HG03064 (cell line): ENCODE results near the gene BABAM2.
"Not testable (repeated sequence)": the region's sequence is repeated elsewhere in the genome, so short reads cannot be mapped to it uniquely, and the experiment has no call there.

Experiments
- ATAC-seq: cut with Tn5 transposase; IDR thresholded peaks from one replicate; pipeline ENCODE4 v1.9.1; 2021; ENCODE audit warnings: low read depth; ENCODE audit not compliant: unreplicated experiment

Gene BABAM2

GRCh38 chr2:27968045-27968444 lies 77.5 kb downstream of the BABAM2 start:
- ATAC-seq: not testable (repeated sequence)

- not testable (repeated sequence) for ATAC-seq
Observed at GRCh38 chr2:27968957-27969356, 78.4 kb downstream of the BABAM2 start.

GRCh38 chr2:27972311-27972710 lies 81.8 kb downstream of the BABAM2 start:
- no peak for ATAC-seq

GRCh38 chr2:27973592-27973991 lies 83.1 kb downstream of the BABAM2 start:
- no peak for ATAC-seq

- no peak for ATAC-seq
Observed at GRCh38 chr2:27976308-27976707, 85.8 kb downstream of the BABAM2 start.

- no peak for ATAC-seq
Observed at GRCh38 chr2:27977731-27978312, 87.3 kb downstream of the BABAM2 start.

GRCh38 chr2:27978761-27979160 lies 88.2 kb downstream of the BABAM2 start:
- not testable (repeated sequence) for ATAC-seq

GRCh38 chr2:27980242-27980641 lies 89.7 kb downstream of the BABAM2 start:
- ATAC-seq: no peak

- no peak for ATAC-seq
Observed at GRCh38 chr2:27984153-27984552, 93.6 kb downstream of the BABAM2 start.

- ATAC-seq: no peak
Observed at GRCh38 chr2:27988306-27988705, 97.8 kb downstream of the BABAM2 start.

GRCh38 chr2:27988718-27989117 lies 98.2 kb downstream of the BABAM2 start:
- ATAC-seq: no peak

- ATAC-seq: no peak
Observed at GRCh38 chr2:27989149-27989548, 98.6 kb downstream of the BABAM2 start.

- ATAC-seq: no peak
Observed at GRCh38 chr2:27990030-27990590, 99.6 kb downstream of the BABAM2 start.

GRCh38 chr2:27991146-27991545 lies 100.6 kb downstream of the BABAM2 start:
- no peak for ATAC-seq

- ATAC-seq: no peak
Observed at GRCh38 chr2:27992787-27993401, 102.4 kb downstream of the BABAM2 start.

GRCh38 chr2:27993402-27993787 lies 102.9 kb downstream of the BABAM2 start:
- ATAC-seq: no peak

- ATAC-seq: no peak
Observed at GRCh38 chr2:27993950-27994728, 103.6 kb downstream of the BABAM2 start.

- ATAC-seq: no peak
Observed at GRCh38 chr2:27996156-27996922, 105.8 kb downstream of the BABAM2 start.

- no peak for ATAC-seq
Observed at GRCh38 chr2:28000287-28000686, 109.8 kb downstream of the BABAM2 start.

GRCh38 chr2:28002181-28002580 lies 111.7 kb downstream of the BABAM2 start:
- no peak for ATAC-seq

- no peak for ATAC-seq
Observed at GRCh38 chr2:28004086-28004485, 113.6 kb downstream of the BABAM2 start.
